GM12878 (cell line): ENCODE data around the gene LINC00237. TPM values are rescaled to one million over a fixed set of nuclear protein-coding genes. Genes with fewer than 3 reads are reported as not detected.

Source experiments
- ATF7 ChIP-seq: fragments of 450-650 bp; IDR thresholded peaks from 2 replicates; pipeline ENCODE4 v1.6.1; 2016; ENCODE audit warnings: low read depth, mild to moderate bottlenecking
- BRCA1 ChIP-seq: IDR thresholded peaks from 2 replicates; pipeline ENCODE4 v1.6.1; 2011; ENCODE audit warnings: low read depth, low read length, improper control_type of control experiment
- CBFB ChIP-seq: IDR thresholded peaks from 2 replicates; pipeline ENCODE4 v1.6.1; 2016; ENCODE audit warnings: antibody characterized with exemption, low read depth
- CREM ChIP-seq: IDR thresholded peaks from 2 replicates; pipeline ENCODE4 v1.6.1; 2014; ENCODE audit warnings: antibody characterized with exemption, low read depth
- E4F1 ChIP-seq: fragments of 450-650 bp; IDR thresholded peaks from 2 replicates; pipeline ENCODE4 v1.6.1; 2018; ENCODE audit warnings: borderline replicate concordance, mild to moderate bottlenecking; ENCODE audit not compliant: partially characterized antibody
- EED ChIP-seq: sonication (generic); IDR thresholded peaks from 2 replicates; pipeline ENCODE4 v1.6.1; 2016; ENCODE audit warnings: antibody characterized with exemption, low read depth
- FOXK2 ChIP-seq: fragments of 450-650 bp; IDR thresholded peaks from 2 replicates; pipeline ENCODE4 v1.6.1; 2017; ENCODE audit warnings: mild to moderate bottlenecking, moderate library complexity
- GABPA ChIP-seq: IDR thresholded peaks from 2 replicates; pipeline ENCODE4 v1.6.1; 2014; ENCODE audit warnings: antibody characterized with exemption, low read depth, mild to moderate bottlenecking, inconsistent platforms
- NFYA ChIP-seq: IDR thresholded peaks from 2 replicates; pipeline ENCODE4 v1.6.1; 2011; ENCODE audit warnings: low read depth, mild to moderate bottlenecking, low read length, improper control_type of control experiment, borderline replicate concordance
- NR2C1 ChIP-seq: fragments of 450-650 bp; IDR thresholded peaks from 2 replicates; pipeline ENCODE4 v1.6.1; 2017; ENCODE audit warnings: antibody characterized with exemption, mild to moderate bottlenecking, moderate library complexity
- PBX3 ChIP-seq: IDR thresholded peaks from 2 replicates; pipeline ENCODE4 v1.6.1; 2011; ENCODE audit warnings: mild to moderate bottlenecking, low read depth, low read length, moderate library complexity; ENCODE audit not compliant: insufficient replicate concordance
- POLR2A ChIP-seq: IDR thresholded peaks from 2 replicates; pipeline ENCODE4 v1.6.1; 2011; ENCODE audit warnings: low read depth, mild to moderate bottlenecking, low read length
- SIX5 ChIP-seq: IDR thresholded peaks from 2 replicates; pipeline ENCODE4 v1.6.1; 2011; ENCODE audit warnings: mild to moderate bottlenecking, low read depth, low read length, moderate library complexity; ENCODE audit not compliant: severe bottlenecking
- SUZ12 ChIP-seq: fragments of 200-600 bp; sonication (generic); IDR thresholded peaks from one replicate; pipeline ENCODE4 v1.6.1; 2018; ENCODE audit warnings: antibody characterized with exemption, mild to moderate bottlenecking; ENCODE audit not compliant: unreplicated experiment
- TBL1XR1 ChIP-seq: IDR thresholded peaks from 2 replicates; pipeline ENCODE4 v1.6.1; 2012; ENCODE audit warnings: low read depth, low read length, improper control_type of control experiment
- TCF3 ChIP-seq: IDR thresholded peaks from 2 replicates; pipeline ENCODE4 v1.6.1; 2012; ENCODE audit warnings: low read depth, mild to moderate bottlenecking, low read length, borderline replicate concordance; ENCODE audit not compliant: insufficient read depth
- ZBTB40 ChIP-seq: fragments of 450-650 bp; IDR thresholded peaks from 2 replicates; pipeline ENCODE4 v1.6.1; 2016; ENCODE audit warnings: mild to moderate bottlenecking, moderate library complexity, borderline replicate concordance
- ZNF592 ChIP-seq: fragments of 450-650 bp; IDR thresholded peaks from 2 replicates; pipeline ENCODE4 v1.6.1; 2017; ENCODE audit warnings: mild to moderate bottlenecking, moderate library complexity
- ZNF622 ChIP-seq: fragments of 450-650 bp; IDR thresholded peaks from 2 replicates; pipeline ENCODE4 v1.6.1; 2017; ENCODE audit warnings: mild to moderate bottlenecking, inconsistent platforms
- polyA plus RNA-seq, 11 experiments: library from polyadenylated mRNA; depleted of rRNA in 4 of 11; unstranded in 6 of 11; stranded (reverse) in 5 of 11; fragments of >200 nt; fragmentation: Nextera tagmentation in 4 of 11; fragmentation: Illumina TruSeq in 1 of 11; extraction: Ambion mirVana in 4 of 11; extraction: Trizol in 1 of 11; gene quantifications; 1 replicate in 1 of 11; 2 replicates in 10 of 11; pipeline versions ENCODE4 v1.2.1 to v1.2.3, GENCODE V29; 2011 to 2016; ENCODE audit warnings: inconsistent platforms in 2 of 11, missing spikeins in 2 of 11, low read depth in 1 of 11
- total RNA-seq, 4 experiments: library from RNA; depleted of rRNA in 3 of 4; stranded (reverse); fragments of >200 nt in 3 of 4; fragmentation: Illumina TruSeq in 1 of 4; extraction: Trizol in 1 of 4; gene quantifications; 2 replicates each; pipeline versions ENCODE4 v1.2.1 to v1.2.3, GENCODE V29; 2013 to 2021

Gene LINC00237
- total and polyA plus RNA-seq, 10 of the 15 experiments (the other 5 are each of a cell fraction or from before 2014, with no cell fraction given): not detected

GRCh38 chr20:21074605-21075336, 31.4 kb downstream of the LINC00237 start (continued):
- TF ChIP-seq ZBTB40: no peak
- no peak for TF ChIP-seq BRCA1
- no peak for TF ChIP-seq EED
- no peak for TF ChIP-seq SUZ12
- TF ChIP-seq POLR2A: no peak
- no peak for TF ChIP-seq ZNF622
- TF ChIP-seq ATF7: 0 out of 2 replicates have a peak, but pooled peaks have one; percentile 37
- no peak for TF ChIP-seq FOXK2
- no peak for TF ChIP-seq E4F1
- TF ChIP-seq TCF3: no peak
- no peak for TF ChIP-seq SIX5
- TF ChIP-seq TBL1XR1: no peak
- no peak for TF ChIP-seq GABPA
- peak; percentile 57; the same call in 1 of the 2 replicates for TF ChIP-seq CREM
- no peak for TF ChIP-seq ZNF592
- peak; percentile 8 for TF ChIP-seq PBX3
- TF ChIP-seq CBFB: 0 out of 2 replicates have a peak, but pooled peaks have one; percentile 50
- TF ChIP-seq NFYA: no peak
- no peak for TF ChIP-seq NR2C1
